ENCODE measurements around the gene CCDC12.

DNA sequence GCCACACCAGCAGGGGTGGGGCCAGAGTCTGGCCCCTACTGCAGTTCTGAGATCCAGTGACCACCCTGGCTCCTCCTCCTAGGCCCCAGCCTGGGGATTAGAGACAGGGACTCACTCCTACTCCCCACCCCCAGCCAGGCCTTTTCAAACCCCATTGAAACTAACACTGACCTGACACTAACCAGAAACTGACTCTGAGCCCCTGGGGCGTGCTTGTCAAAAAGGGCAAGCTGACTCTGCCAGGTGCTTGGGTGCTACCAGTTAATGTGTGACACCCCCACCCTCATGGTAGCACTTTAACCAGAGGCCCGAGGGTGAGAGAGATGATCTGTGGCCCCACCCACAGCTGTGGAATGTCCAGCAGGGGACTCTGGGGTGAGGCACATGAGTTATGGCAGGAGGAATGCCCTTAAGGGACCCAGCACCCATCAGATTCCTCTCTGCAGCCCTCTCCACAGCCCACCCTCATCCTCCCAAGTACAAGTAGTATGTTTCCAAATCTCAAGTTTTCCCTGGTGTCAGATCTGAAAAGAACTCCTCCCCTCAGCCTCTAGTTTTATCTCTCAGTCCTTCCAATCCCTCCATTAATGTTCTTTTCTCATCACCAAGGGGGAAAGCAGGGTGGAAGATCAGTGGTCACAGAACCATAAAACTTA is 97.6 kb downstream of the CCDC12 start:
- TF ChIP-seq RARB (CRISPR knock-in tag; IDR thresholded peaks at IDR 0.05) (no peak), ZNF8 (CRISPR knock-in tag; IDR thresholded peaks at IDR 0.05) (no peak), BACH2 (CRISPR knock-in tag; IDR thresholded peaks at IDR 0.05; ENCODE audit: borderline replicate concordance) (no peak), ZC3H10 (CRISPR knock-in tag; IDR thresholded peaks at IDR 0.05) (no peak), ZFP3 (CRISPR knock-in tag; IDR thresholded peaks at IDR 0.05) (no peak), GLIS3 (CRISPR knock-in tag; IDR thresholded peaks at IDR 0.05) (no peak), ZNF70 (CRISPR knock-in tag; IDR thresholded peaks at IDR 0.05) (no peak)
- TF ChIP-seq, protein P1, sequence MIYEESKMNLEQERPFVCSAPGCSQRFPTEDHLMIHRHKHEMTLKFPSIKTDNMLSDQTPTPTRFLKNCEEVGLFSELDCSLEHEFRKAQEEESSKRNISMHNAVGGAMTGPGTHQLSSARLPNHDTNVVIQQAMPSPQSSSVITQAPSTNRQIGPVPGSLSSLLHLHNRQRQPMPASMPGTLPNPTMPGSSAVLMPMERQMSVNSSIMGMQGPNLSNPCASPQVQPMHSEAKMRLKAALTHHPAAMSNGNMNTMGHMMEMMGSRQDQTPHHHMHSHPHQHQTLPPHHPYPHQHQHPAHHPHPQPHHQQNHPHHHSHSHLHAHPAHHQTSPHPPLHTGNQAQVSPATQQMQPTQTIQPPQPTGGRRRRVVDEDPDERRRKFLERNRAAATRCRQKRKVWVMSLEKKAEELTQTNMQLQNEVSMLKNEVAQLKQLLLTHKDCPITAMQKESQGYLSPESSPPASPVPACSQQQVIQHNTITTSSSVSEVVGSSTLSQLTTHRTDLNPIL (CRISPR knock-in tag; IDR thresholded peaks at IDR 0.05; ENCODE audit: low read depth): no peak

Data from SK-N-SH treated with all-trans-retinoic acid at 6 μM for 48 hours (cell line).